NOMO-1 treated with DMSO at 0.1 percent for 48 hours (cell line): ENCODE data around the gene MLLT10.

Experiments used
- DNase-seq: peaks from one replicate; lab custom pipeline; 2025; ENCODE audit not compliant: unreplicated experiment; lab: John Stamatoyannopoulos, UW

The MLLT10 gene

DNA sequence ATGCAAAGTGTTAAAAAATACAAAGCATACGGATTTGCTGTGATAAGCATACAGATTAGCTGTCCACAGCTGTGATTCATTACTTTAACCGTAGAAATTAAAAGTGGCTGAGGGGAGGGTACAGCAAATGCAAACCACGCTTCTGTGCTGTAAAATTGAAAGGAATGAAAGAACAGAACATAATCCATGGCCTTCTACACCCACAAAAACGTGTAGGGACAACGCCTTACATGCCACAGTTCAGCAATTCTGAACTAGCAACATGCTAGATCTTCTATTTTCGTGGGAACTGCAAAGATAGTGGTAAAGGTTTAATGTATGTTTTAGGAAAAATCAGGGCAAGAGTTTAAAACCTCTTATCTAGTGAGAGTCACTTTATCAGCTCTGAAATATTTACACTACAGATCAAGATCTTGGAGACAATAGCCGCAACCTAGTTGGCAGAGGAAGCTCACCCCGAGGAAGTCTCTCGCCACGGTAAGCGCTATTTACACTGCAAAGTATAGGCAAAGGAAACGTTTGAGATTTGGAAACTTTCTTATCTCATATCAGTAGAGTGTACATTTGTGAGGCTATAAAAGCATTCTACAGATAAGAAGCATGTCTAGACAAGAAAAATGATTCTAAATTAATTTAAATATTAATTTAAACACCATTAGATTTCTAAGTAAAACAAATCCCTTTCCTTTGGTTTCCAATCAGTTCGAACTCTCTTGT lies 193.6 kb downstream of the MLLT10 start:
- no peak for DNase-seq

DNA sequence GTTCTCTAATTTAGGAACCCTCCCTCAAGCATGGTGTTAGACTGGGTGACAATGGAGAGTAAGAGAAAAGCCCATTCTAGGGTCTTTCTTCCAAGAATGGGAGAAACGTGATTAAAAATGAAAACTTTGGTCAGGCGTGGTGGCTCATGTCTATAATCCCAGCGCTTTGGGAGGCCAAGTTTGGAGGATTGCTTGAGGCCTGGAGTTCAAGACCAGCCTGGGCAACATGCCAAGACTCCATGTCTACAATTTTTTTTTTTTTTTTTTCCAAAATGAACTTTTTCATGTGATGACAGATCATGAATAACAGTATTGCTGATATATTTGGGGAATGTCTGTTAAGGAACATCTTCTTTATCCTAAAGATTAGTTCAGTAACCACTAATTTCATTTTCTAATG lies 194.6 kb downstream of the MLLT10 start:
- no peak for DNase-seq

DNA sequence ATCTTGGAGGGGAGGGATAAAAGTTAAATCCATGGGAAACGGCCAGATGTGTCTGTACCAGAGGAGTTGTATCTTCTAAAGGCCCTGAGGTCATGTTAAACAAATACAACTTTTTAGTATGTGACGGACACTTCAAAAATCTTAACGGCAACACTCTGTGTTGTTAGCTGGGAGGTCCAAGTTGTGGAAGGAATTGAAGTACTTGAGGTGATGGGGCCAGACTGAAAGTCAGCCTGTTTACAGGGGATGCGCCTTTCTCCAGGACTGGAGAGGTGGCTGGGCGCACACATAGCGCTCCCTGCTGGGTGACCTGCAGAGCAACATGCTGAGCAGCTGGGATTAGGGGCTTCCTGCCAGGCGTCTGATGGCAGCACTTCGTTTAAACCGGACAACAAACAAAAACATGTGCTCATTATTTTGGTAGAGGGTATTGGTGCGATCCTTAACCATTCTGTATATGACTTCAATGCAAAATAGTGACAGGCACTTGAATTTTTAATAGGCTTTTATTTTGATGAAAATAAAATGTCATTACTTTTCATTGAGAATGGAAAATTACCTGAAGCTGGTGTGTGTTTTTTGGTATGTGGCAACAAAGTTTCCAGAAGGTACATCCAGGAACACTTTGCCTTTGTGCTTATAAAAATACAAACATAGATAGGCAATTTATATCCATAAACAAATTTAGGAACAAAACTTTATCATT lies 198.2 kb downstream of the MLLT10 start:
- DNase-seq = peak; percentile 72

DNA sequence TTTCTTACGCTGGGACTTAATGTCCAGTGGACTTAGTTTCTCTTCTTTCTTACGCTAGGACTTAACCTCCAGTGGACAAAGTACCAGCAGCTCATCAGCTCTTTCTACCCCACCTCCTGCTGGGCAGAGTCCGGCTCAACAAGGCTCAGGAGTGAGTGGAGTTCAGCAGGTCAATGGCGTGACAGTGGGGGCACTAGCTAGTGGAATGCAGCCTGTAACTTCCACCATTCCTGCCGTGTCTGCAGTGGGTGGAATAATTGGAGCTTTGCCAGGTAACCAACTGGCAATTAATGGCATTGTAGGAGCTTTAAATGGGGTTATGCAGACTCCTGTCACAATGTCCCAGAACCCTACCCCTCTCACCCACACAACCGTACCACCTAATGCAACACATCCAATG lies 199.7 kb downstream of the MLLT10 start:
- DNase-seq = no peak

DNA sequence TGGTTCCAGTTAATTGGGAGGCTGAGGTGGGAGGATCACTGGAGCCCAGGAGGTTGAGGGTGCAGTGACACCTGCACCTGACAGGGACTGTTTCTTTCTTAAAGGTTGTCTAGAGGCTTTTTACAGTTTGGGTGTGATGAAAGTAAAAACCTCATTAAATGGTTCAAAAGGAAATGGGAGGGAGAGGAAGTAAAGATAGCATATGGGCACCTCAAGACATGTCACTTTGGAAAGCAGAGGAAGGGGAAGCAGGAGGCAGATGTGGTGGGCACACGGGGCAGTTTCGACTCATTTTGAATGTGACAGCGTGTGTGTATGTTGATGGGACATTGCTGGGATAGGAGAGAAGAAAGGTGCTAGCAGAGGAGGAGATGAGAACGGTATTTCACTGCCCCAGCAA lies 203.1 kb downstream of the MLLT10 start:
- DNase-seq = peak; percentile 67

DNA sequence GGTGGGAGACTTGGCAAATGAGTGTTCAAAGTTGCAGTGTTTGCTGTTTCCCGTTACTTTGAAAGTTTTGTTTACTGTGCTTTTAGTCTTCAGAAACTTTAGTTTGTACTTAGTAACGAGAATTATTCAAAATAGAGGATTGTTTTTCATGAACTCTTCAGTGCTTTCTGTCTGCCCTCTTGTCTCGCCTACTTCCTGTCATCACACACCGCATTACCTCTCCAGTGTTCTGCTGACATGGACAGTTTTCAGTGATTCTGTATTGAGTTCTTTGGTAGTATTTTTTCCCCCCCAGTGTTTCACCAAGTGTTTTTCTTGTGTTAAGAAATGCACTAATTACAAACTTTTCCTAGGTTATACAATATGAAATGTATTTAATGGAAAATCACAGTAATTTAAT lies 207.0 kb downstream of the MLLT10 start:
- DNase-seq = no peak

DNA sequence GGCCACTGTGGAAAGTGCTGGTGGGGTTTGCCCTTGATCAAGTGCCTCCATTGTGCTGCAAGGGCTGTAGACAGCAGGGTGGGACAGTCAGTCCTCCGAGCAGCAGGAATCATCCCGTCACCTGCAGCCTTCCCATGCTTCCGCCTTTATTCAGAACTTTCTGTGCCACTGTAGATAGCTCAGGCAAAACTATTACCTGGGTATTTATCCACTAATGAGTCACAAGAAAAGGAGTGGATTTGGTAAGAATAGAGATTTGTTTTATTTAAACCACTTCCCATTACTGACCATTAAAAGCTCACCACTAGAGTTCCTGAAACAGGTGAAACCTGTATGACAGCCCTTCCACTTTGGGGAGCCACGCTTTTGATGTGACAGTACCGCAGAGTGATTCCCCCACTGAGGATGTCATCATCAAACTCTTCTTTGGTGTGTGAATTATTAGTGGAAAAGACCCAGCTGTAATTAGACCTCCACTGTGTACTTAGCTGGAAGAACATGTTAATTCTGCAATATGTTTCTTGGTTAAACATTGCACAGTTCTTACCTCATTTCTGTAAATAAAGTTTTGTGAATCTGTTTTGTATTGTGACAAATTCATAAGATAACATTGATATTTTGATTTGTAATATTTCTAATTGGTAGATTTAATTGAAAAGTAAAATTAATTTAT lies 208.8 kb downstream of the MLLT10 start:
- no peak for DNase-seq

DNA sequence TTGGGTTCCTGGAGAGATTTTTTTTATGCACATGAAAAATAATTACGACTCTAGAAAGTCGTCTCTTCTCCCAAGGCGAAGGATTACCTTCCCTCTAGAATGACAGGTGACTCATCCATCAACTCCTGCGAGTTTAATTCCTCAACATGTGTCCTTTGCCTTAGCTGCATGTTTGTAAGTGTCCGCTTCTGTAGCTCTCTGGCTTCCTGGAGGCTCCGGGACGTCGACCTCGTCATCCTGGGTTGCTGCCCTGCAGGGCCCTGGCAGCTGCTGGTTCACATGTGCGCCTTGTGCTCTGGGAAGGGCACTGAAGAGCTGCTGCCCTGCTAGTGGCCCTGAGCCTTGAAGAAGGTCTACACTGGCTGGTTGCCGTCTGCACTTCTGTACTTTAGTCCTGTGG lies 210.2 kb downstream of the MLLT10 start:
- DNase-seq = no peak

DNA sequence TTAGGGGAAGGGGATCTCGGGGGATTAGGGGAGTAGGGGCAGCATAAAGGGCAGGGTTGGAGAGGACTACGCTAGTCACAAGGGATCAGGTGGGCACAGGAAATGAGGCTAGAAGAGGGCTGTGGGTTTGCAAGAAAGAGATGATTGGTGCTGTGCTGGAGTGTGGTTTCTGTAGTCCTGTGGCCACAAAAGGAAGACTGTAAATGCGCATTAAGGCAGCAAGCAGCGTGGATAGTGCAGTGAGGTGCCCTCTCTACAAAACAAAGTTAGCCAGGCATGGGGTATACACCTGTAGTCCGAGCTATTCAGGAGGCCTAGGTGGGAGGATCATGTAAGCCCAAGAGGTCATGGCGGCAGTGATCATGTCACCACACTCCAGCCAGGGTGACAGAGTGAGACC lies 212.1 kb downstream of the MLLT10 start:
- DNase-seq = no peak

DNA sequence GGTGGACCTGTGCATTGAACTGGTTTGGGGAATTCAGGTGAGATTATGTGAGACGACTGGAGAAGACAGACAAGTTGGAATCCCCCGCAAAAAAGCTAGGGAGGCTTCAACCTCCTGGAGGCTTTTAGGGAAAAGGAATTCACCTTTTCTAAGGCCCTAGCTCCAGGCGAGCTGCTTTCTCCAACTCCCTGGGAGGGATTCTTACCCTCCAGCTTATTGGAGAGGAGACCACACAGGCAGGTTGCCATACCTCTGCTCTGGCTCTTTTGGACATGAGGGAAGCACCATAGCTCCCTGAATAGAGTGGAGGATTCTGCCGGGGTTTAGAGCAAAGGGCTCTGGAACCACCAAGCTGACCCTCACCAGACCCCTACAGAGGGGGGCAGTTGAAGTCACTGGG lies 213.8 kb downstream of the MLLT10 start:
- DNase-seq = no peak

DNA sequence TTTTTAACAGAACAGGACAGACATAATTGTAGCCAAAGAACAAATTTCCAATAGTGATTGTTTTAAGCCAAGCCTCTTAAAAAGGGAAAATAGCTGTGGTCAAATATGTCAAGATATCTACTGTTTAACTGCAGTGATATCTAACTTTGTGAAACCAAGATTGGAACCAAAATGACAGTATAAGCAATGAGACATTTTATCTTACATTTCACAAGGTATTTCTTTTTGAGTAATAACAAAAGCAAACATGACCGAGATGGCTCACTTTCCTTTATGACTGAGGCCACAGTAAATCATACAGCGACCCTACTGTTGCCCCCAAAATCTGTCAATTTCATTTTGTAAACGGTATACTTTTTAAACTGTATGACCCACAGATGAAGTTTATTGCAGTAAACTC lies 215.8 kb downstream of the MLLT10 start:
- no peak for DNase-seq

DNA sequence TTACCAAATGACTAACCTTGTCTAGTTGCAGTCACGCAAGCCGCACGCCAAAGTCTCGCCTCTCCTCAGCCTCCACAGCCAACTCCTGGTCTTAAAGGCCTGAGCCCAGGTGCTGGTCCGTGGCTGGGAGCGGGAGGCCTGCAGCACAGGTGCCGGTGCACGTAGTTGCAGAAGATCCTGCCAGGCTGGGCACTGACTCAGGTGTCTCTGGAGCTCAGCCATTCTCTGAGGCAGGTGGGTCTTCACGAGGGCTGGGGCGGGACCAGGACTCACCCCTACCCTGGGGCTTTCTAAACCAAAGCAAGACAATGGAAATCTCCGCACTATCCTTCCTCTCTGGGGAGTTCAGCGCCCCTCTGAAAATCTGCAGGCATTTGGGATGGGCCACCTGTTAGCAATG lies 216.4 kb downstream of the MLLT10 start:
- no peak for DNase-seq

DNA sequence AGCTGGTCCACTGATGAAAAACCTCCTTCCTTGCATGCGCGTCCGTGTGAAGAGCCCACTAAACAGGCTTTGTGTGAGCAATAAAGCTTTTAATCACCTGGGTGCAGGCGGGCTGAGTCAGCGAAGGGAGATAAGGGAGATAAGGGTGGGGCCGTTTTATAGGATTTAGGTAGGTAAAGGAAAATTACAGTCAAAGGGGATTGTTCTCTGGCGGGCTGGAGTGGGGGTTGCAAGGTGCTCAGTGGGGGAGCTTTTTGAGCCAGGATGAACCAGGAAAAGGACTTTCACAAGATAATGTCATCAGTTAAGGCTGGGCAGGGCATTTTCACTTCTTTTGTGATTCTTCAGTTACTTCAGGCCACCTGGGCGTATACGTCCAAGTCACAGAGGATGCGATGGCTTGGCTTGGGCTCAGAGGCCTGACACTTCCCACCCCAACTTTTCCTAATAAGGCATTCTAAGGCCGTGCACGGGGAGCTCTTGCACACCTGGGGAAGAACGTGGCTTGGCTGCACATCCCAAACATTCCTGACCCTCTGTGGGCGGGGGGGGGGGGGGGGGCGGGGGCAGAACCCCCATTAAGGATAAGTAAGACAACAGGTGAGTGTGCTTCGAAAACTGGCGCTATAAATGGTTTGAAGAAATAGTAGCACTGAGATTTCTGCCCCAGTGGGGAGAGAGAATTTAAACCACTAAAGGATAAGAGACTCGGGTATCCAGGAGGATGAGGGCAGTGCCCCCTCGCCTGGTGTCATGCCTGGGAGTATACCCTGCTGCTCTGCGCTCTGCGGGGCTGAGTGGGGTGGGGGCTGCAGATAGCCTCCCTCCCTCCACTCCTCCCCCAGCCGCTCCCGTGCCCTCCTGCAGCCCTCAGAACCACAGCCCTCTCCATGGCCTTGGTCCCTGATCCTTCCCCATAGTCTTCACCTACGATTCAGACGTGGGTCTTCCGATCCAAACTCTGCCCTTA lies 217.6 kb downstream of the MLLT10 start:
- DNase-seq = no peak

DNA sequence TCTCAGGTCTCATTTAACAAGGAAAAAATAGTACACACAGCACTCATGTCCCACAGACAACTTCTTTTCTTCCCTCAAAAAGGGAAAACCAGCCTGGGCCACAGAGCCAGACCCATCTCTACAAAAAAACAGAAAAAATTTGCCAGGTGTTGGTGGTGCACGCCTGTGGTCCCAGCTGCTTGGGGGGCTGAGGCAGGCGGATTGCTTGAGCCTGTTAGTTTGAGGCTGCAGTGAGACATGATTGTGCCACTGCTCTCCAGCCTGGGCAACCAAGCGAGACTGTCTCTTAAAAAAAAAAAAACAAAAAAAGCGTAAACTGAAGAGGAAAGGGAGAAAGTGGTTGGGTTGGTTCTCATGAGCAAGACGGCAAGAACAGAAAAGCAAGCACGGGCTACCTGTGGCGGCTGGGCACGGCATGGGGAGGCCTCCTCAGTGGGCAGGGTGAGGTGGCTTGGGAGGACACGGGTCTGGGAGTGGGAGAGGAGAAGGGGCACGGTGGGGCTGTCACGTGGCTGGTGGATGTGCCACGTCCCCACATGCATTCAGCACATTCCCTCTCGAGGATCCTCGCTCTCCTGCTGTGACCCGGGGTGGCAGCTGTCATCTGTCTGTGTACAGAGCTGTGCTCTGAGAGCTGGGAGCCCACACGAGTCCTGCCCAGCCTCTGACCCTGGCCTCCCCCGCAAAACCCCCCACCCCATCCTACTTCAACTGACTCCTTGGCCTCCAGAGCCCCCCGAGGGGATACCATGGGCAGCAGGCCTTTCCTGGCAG lies 219.7 kb downstream of the MLLT10 start:
- DNase-seq = no peak

DNA sequence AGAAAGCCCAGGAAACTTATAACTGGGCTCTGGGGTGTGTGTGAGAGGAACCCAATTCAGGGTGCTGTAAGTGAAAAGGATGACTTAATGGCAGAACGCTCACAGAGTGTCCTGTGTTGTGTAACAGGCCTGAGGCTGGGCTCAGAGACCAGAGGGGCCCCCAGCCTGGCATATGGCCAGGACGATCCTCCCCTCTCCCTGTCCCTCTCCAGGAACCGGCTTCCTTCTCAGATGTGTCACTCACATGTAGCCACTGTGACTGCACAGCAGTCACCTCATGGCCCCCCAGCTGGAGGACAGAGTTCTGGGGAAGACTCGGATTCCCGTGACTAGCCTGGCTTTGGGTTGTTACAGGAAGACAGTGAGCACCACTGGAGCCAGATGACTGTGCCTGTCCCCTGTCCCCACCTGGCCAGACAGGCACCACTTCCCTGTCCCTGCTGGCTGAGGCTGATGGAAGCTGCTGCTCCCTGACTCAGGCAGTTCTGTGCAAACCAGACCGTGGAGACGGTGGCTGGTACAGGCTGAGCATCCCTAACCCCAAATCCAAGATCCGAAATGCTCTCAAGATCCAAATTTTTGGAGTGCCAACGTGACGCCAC lies 220.5 kb downstream of the MLLT10 start:
- no peak for DNase-seq

DNA sequence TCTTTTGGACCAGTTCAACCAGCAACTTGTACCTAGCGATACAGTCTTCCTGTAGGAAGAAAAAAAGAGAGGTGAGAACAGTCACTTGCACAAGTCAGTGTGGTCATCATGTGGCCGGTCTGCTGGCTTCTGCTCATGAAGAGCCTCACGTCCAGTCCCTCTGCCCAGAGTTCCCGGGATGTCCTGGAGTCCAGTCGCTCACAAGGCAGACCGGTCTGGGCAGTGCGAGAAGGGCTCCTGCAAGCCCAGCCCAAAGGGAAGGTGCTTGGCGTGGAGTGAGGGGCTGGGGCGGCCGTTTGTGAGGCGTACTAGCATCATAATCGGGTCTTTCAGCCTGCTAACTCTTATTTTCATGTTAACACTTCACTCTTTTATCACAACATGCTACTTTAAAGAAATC lies 222.7 kb downstream of the MLLT10 start:
- no peak for DNase-seq

DNA sequence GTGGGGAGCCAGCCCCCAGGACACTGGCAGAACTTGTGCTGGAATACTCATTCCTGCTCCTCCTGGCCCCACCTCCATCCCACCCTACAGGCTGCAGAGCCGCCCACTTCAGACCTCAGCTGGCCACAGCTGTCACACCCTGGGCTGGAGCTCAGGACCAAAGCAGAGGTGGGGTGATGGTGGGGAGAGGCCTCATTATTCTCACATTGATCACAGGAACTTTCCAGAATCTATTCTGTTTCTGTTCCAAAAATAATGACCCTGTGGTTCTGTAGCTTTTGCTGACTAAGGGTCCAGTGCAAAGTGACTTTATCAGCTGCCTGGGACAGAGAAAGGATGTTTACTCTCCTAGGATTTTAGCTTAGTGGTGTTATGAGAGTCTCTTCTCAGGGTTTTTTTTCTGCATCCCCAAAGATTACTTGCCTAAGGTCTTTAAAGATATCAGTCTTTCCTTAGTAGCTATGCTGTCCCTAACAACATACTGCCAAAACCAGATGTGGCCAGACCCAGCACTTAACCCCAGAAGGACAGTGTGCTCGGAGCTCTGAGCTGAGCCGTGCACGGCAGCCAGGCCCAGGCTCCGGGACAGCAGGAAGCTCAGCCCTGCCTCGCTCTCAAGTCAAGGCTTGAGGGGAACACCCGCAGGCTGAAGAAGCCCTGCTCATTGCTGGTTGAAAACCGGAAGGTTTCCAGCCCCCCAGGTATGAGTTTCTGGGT lies 223.3 kb downstream of the MLLT10 start:
- no peak for DNase-seq

DNA sequence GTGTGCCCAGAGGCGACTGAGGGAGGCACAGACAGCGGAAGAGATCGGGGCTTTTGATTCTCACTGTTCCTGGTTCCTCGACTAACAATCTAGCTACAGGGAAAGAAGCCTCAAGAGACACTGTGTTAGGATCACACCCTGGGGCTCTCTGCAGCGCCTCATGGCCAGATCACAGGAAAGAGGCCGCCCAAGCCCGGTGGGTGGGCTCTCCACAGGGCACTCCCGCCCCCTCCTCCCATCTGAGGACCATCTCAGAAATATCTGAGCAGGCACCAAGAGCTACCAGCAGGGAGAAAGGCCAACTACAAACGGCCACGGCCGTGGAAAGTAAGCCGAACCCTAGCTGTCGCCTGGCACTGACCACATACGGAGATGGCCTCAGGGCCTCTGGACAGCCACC lies 224.2 kb downstream of the MLLT10 start:
- DNase-seq = no peak

DNA sequence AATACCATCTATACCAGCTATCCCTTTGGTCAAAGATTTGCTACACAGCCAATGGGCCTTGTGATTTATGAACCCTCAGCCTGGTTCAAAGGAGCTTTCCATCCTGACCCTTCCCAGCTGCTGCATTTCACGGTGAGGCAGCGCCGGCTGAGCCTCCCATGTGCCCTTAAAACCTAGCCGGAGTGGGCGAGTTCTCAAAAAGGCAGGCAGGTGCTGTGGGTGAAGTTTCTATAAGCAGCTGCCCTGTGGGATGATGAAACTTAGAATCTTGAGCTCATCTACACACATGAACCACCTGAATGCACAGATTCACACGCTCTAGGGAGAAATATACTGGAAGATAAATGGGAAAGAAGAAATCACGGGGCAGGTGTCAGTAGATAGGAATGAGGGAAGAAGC lies 224.7 kb downstream of the MLLT10 start:
- DNase-seq = no peak
